Stimulated activated CD4-positive, alpha-beta T cell treated with anti-CD3 and anti-CD28 coated beads, Interleukin-15, amount 100 ng/mL, for 24 hours (primary cell): ENCODE measurements around the gene GNL3L.
"Not testable (repeated sequence)": the region's sequence is repeated elsewhere in the genome, so short reads cannot be mapped to it uniquely, and the experiment has no call there.

Experiments used
- DNase-seq: peaks from one replicate; pipeline ENCODE4 v3.0.0-alpha.2; 2020

GNL3L gene, protein sequence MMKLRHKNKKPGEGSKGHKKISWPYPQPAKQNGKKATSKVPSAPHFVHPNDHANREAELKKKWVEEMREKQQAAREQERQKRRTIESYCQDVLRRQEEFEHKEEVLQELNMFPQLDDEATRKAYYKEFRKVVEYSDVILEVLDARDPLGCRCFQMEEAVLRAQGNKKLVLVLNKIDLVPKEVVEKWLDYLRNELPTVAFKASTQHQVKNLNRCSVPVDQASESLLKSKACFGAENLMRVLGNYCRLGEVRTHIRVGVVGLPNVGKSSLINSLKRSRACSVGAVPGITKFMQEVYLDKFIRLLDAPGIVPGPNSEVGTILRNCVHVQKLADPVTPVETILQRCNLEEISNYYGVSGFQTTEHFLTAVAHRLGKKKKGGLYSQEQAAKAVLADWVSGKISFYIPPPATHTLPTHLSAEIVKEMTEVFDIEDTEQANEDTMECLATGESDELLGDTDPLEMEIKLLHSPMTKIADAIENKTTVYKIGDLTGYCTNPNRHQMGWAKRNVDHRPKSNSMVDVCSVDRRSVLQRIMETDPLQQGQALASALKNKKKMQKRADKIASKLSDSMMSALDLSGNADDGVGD

DNA sequence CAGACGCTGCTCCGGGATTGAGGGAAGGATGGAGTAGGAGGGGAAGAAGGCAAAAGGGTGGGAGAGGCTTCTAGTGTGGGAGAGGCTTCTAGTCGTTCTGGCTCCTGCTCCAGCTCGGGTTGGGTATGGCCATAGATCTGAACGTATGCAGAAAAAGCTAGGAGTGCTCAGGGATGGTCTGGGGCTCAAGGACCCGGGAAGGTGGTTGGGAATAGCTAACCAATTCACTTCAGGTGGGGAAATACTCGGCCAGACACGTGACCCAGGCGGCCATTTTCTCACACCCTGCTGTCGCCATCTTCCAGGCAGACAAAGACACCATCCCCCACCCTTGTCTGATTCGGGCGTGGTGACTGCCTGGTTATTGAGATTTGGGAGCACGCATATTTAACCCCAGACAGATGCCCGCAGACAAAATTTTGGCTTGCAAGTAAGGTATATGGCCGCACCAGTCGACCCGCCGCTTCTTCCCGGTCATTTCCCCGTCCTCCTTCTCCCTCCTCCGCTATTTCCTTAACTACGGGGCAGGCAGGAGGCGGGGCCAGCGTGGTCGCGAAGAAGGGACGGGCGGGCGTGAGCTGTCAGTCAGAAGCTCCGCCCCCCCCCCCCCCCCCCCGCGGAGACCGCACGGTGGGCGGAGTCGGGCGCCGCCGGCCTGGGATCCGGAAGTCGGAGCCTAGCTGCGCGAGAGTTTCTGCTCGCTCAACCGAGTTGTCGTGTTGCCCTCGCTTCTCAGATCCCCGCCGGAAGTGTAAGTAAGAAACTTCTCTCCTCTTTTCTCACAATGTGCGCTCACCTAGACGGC is at the start of gene GNL3L:
Gene GNL3L (plus strand): TSS at position 668 of the 805 bp plus-strand sequence. CDS start 2,348 bp downstream, outside the sequence.
- DNase-seq = peak; percentile 85

GRCh38 chrX:54482839-54483593 is 47.0 kb upstream of the GNL3L start:
- DNase-seq = no peak

GRCh38 chrX:54483946-54484345 is 46.1 kb upstream of the GNL3L start:
- no peak for DNase-seq

DNA sequence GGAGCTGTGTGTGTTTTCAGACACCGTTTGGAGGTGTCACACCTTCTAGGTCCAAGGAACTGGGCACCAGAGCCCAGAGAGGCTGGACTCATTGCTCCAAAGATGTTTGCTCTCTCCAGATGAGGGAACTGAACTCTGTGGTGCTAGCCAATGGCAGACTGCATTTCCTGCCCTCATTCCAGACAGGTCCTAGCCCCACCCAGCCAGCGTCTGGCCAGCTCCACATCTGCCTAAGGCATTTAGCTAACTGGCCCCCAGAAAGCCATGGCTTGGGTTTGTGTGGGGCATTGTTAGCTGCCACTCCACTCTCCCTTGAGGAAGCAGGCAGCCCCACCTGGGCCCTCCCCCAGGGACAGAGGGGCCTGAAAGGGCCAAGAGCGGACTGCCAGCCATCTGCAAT is 45.4 kb upstream of the GNL3L start:
- no peak for DNase-seq

GRCh38 chrX:54489819-54490218 is 40.2 kb upstream of the GNL3L start:
- DNase-seq = not testable (repeated sequence)

GRCh38 chrX:54492340-54492739 is 37.7 kb upstream of the GNL3L start:
- no peak for DNase-seq

GRCh38 chrX:54494166-54494988 is 35.6 kb upstream of the GNL3L start:
- no peak for DNase-seq

DNA sequence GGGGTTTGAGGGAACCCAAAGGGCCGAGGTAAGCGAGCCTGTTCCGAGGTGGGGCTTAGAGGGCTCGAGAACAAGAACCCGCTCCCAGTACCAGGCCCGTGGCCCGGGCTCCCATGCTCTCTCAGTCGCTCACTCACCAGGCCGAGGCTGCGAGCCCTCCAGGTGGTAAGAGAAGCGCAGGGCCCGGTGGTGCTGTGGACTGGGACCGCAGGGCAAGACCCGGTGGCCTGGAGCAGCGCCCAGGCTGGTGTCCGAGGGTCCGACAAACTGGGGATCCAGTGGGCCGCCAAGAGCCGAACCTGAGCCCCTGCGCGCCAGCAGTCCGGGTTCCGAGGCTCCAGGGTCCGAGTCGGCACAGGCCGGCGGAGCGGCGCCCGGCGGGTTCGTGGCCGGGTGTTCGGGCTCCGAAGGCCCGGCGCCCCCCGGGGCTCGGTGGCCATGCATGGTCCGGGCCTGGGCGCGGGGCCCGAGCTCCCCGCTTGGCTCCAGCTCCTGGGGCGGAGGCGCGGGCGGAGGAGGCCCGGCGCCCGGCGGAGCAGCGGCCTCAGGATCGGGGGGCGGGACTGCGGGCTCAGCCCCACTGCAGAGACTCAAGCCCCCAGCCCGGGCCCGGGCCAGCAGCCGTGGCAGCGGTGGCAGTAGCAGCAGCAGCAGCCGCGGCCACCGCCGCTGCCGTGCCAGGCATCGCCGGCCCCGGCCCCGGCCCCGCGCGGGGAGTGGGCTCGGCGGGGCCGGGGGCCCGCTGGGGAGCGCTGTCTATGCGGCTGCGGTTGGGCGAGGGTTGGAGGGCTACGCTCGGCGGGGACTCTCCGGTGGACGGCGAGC is 34.8 kb upstream of the GNL3L start:
- DNase-seq = peak; percentile 4

DNA sequence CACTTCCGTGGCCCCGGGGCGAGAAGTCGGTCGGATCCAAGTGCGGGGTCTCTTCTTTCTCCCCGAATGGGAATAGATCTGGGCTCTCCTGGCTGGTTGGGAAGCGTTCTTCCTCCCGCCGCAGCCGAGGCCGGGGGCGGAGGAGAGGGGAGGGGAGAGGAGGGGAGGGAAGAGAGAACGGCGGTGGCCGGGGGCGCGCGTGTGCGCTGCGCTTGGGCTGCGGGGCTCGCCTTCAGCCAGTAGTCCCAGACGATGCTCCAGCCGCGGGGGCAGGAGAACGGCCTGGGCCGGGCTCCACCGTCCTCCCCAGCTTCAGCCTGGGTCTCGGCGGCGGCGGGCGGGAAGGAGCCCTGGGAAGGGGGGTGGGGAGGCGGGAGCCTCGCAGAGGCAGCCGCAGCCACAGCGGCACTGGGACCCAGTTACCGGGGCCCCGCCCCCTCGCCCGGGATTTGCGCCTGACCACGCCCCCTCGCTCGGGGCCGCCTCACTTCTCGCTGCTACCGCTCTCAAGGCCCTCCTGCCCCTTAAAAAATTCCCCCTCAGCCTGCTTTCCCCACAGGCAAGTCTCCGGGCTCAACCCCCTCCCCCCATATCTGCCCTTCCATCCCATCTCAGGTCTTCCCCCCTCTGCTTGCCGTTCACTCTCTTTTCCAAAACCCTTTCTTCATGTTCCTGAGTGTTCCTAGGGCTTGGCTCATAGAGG is 34.1 kb upstream of the GNL3L start, which contains the start of gene FGD1:
Gene FGD1 (minus strand): TSS at position 421 of the 703 bp plus-strand sequence. CDS start 802 bp downstream, outside the sequence.
- DNase-seq = peak; percentile 67

GRCh38 chrX:54496517-54496852 is 33.5 kb upstream of the GNL3L start:
- DNase-seq = no peak

GRCh38 chrX:54496936-54497335 is 33.1 kb upstream of the GNL3L start:
- DNase-seq = no peak

- DNase-seq = no peak
These were observed 20.6 kb upstream of the GNL3L start for GRCh38 chrX:54509400-54509799.

GRCh38 chrX:54529151-54529550 is 868 bp upstream of the GNL3L start:
- DNase-seq = no peak

DNA sequence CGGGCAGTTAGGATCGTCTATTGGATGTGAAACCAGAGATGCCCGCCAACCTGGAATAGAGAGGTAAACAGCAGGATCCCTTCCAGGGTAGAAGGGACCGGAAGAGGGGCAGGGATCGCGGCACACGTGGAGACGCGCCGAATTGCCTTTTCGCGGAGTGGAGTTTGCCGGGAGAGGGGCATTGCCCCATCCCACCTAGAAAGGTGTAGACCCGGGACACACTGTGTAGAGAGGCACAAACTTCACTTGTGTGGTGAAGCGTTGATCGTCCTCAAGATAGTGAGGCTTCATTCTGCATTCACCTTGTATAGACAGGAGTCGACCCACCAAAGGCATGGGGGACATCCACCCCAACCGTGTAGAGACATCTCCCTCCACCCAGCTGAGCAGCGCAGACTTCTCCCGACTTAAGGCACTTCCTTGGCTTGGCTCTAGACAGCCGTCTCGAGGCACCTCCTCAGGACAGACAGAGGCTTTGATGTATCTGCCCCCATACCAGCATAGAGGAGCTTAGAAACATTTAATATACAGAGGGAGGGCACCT is 410 bp downstream of the GNL3L start:
- DNase-seq = peak; percentile 5

- no peak for DNase-seq
These were observed 4.3 kb downstream of the GNL3L start for GRCh38 chrX:54534271-54534670.

DNA sequence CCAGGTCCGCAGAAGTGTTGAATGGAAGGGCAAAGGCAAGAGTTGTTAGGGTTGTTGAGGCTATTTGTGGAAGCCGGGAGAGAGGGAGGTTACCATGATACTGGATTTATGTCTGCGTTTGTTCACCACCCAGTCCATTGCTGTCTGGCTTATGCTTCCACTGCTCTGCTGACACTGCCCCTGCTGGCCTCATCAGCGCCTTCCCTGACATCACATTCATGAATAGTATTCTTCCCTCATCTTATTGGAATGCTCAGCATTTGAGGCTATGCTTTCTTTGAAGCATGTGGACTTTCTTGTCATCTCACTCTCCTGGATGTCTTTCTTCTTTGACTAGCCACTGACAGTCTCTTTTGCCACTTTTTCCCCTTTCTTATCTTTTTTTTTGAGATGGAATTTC is 10.3 kb downstream of the GNL3L start:
- DNase-seq = no peak

- not testable (repeated sequence) for DNase-seq
These were observed 12.2 kb downstream of the GNL3L start for GRCh38 chrX:54542239-54542638.

- DNase-seq = no peak
These were observed 20.8 kb downstream of the GNL3L start for GRCh38 chrX:54550821-54551220.

DNA sequence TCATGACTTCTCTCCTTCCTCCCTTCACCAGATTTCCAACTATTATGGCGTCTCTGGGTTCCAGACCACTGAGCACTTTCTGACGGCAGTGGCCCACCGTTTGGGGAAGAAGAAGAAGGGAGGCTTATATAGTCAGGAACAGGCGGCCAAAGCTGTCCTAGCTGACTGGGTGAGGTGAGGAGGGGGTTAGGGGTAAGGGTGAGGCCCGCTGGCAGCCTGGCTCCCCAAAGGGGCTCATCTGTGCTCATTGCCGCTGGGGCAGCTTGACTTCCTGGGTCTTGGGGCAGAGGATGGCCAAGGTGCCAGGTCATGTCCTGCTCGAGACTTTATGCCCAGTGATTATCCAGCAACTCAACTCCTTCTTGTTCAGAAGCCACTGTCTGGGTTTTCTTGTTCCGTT is 21.8 kb downstream of the GNL3L start:
- DNase-seq = no peak

DNA sequence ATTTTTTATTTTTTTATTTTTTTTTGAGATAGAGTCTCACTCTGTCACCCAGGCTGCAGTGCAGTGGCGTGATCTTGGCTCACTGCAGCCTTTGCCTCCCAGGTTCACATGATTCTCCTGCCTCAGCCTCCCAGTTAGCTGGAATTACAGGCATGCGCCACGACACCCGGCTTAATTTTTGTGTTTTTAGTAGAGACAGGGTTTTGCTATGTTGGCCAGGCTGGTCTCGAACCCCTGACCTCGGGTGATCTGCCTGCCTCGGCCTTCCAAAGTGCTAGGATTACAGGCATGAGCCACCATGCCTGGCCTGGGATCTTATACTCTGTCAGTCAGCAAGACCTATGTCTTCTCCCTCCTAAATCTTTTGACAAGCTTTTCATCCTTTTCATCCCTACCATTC is 25.0 kb downstream of the GNL3L start:
- DNase-seq = not testable (repeated sequence)
